GM12892 (cell line): ENCODE results near the gene GTF3C5.

Source experiments
- POLR2A ChIP-seq: IDR thresholded peaks from 2 replicates; pipeline ENCODE4 v1.6.1; 2011; ENCODE audit warnings: low read depth, low read length, control low read depth
- POLR2AphosphoS5 ChIP-seq: IDR thresholded peaks from 2 replicates; pipeline ENCODE4 v1.6.1; 2011; ENCODE audit warnings: low read depth, low read length, control low read depth

GRCh38 chr9:132989414-132989996 is 41.3 kb upstream of the GTF3C5 start:
- TF ChIP-seq POLR2AphosphoS5 (no peak), POLR2A (no peak)
